Measurements from ENCODE around the gene ZNF200.

Gene ZNF200

DNA sequence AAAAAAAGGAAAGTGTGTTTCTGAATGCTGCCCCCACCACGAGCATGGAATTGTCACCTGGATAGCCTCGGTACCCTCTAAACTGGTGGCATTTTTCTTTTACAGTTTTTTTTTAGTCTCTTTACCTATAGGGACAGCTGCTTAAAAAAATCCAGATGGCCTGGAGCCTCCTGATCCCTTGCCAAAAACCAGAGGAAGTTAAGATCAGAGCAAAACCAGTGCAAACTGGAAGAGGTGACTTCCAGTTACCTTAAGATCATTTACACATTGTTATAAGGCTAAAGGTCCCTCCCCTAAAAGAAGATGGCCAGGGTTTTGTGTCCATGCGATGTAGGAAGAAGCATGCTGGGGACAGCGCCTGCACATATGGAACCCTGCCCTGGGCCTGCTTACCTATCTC lies 18.0 kb upstream of the ZNF200 start:
- no peak overlapping the region for H3K9ac ChIP-seq (ENCODE audit: low read depth in 1 of 2, low read length in 2 of 2)
- no peak overlapping the region for H3K4me3 ChIP-seq (ENCODE audit: low read length in 2 of 2)
- peaks cover 0 to 3% of the 10 kb centered on the region in 2 donors for H3K27me3 ChIP-seq (ENCODE audit: control insufficient read depth in 2 of 2, insufficient read depth in 2 of 2, low read length in 2 of 2)
- H3K36me3 ChIP-seq (ENCODE audit: control insufficient read depth in 2 of 2, insufficient read depth in 2 of 2, low read length in 2 of 2), result no peaks in the 10 kb centered on the region
- no peaks in the 10 kb centered on the region for H3K9me3 ChIP-seq (ENCODE audit: control insufficient read depth in 2 of 2, low read length in 2 of 2)
- H3K27ac ChIP-seq (ENCODE audit: low read depth in 2 of 2, low read length in 2 of 2), result no peak overlapping the region
- H3K4me1 ChIP-seq (ENCODE audit: control insufficient read depth in 2 of 2, insufficient read depth in 2 of 2, low read length in 2 of 2), result no peaks in the 10 kb centered on the region

GRCh38 chr16:3249451-3249850 lies 14.5 kb upstream of the ZNF200 start:
- no peaks in the 10 kb centered on the region for H3K27me3 ChIP-seq (ENCODE audit: control insufficient read depth in 2 of 2, insufficient read depth in 2 of 2, low read length in 2 of 2)

DNA sequence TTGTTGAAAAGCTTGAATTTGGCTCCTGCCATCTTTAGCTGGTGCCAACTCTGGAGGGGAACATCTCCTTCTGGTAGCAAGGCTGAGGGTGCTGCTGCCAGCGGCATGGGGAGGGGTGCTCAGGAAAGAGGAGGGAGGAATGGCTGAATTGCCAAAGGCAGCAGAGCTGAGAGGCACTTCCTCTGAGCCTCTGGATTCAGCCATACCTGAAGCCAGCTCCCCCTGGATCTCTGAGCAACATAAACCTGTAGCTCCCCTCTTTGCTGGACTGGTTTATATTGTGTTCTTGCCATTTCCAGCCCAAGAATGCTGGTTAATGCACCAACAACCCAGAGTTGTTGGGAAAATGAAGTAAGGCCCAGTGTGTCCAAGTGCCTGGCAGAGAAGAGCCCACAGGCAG lies 14.1 kb upstream of the ZNF200 start:
- Histone ChIP-seq H3K9ac (ENCODE audit: low read depth in 1 of 2, low read length in 2 of 2) (no peak overlapping the region), H3K4me3 (ENCODE audit: low read length in 2 of 2) (no peak overlapping the region), H3K36me3 (ENCODE audit: control insufficient read depth in 2 of 2, insufficient read depth in 2 of 2, low read length in 2 of 2) (no peaks in the 10 kb centered on the region), H3K27ac (ENCODE audit: low read depth in 2 of 2, low read length in 2 of 2) (no peak overlapping the region), H3K9me3 (ENCODE audit: control insufficient read depth in 2 of 2, low read length in 2 of 2) (no peaks in the 10 kb centered on the region), H3K27me3 (ENCODE audit: control insufficient read depth in 2 of 2, insufficient read depth in 2 of 2, low read length in 2 of 2) (no peaks in the 10 kb centered on the region), H3K4me1 (ENCODE audit: control insufficient read depth in 2 of 2, insufficient read depth in 2 of 2, low read length in 2 of 2) (no peaks in the 10 kb centered on the region)

More at GRCh38 chr16:3249451-3249850, 14.5 kb upstream of the ZNF200 start:
- Histone ChIP-seq H3K27ac (ENCODE audit: low read depth in 2 of 2, low read length in 2 of 2) (no peak overlapping the region), H3K36me3 (ENCODE audit: control insufficient read depth in 2 of 2, insufficient read depth in 2 of 2, low read length in 2 of 2) (no peaks in the 10 kb centered on the region), H3K4me1 (ENCODE audit: control insufficient read depth in 2 of 2, insufficient read depth in 2 of 2, low read length in 2 of 2) (no peaks in the 10 kb centered on the region), H3K9ac (ENCODE audit: low read depth in 1 of 2, low read length in 2 of 2) (no peak overlapping the region), H3K9me3 (ENCODE audit: control insufficient read depth in 2 of 2, low read length in 2 of 2) (no peaks in the 10 kb centered on the region), H3K4me3 (ENCODE audit: low read length in 2 of 2) (no peak overlapping the region)

GRCh38 chr16:3248596-3248995 lies 13.6 kb upstream of the ZNF200 start:
- H3K9me3 ChIP-seq (ENCODE audit: control insufficient read depth in 2 of 2, low read length in 2 of 2), result no peaks in the 10 kb centered on the region
- no peak overlapping the region for H3K4me3 ChIP-seq (ENCODE audit: low read length in 2 of 2)
- no peaks in the 10 kb centered on the region for H3K36me3 ChIP-seq (ENCODE audit: control insufficient read depth in 2 of 2, insufficient read depth in 2 of 2, low read length in 2 of 2)
- H3K27me3 ChIP-seq (ENCODE audit: control insufficient read depth in 2 of 2, insufficient read depth in 2 of 2, low read length in 2 of 2), result no peaks in the 10 kb centered on the region
- H3K9ac ChIP-seq (ENCODE audit: low read depth in 1 of 2, low read length in 2 of 2), result no peak overlapping the region
- no peak overlapping the region for H3K27ac ChIP-seq (ENCODE audit: low read depth in 2 of 2, low read length in 2 of 2)
- H3K4me1 ChIP-seq (ENCODE audit: control insufficient read depth in 2 of 2, insufficient read depth in 2 of 2, low read length in 2 of 2), result no peaks in the 10 kb centered on the region

GRCh38 chr16:3246876-3247275 lies 11.9 kb upstream of the ZNF200 start:
- H3K27ac ChIP-seq (ENCODE audit: low read depth in 2 of 2, low read length in 2 of 2), result no peak overlapping the region
- no peaks in the 10 kb centered on the region for H3K36me3 ChIP-seq (ENCODE audit: control insufficient read depth in 2 of 2, insufficient read depth in 2 of 2, low read length in 2 of 2)
- H3K27me3 ChIP-seq (ENCODE audit: control insufficient read depth in 2 of 2, insufficient read depth in 2 of 2, low read length in 2 of 2), result no peaks in the 10 kb centered on the region
- H3K9me3 ChIP-seq (ENCODE audit: control insufficient read depth in 2 of 2, low read length in 2 of 2), result no peaks in the 10 kb centered on the region
- H3K4me3 ChIP-seq (ENCODE audit: low read length in 2 of 2), result no peak overlapping the region
- H3K4me1 ChIP-seq (ENCODE audit: control insufficient read depth in 2 of 2, insufficient read depth in 2 of 2, low read length in 2 of 2), result no peaks in the 10 kb centered on the region
- no peak overlapping the region for H3K9ac ChIP-seq (ENCODE audit: low read depth in 1 of 2, low read length in 2 of 2)

GRCh38 chr16:3246002-3246401 lies 11.0 kb upstream of the ZNF200 start:
- H3K9ac ChIP-seq (ENCODE audit: low read depth in 1 of 2, low read length in 2 of 2), result no peak overlapping the region
- no peaks in the 10 kb centered on the region for H3K4me1 ChIP-seq (ENCODE audit: control insufficient read depth in 2 of 2, insufficient read depth in 2 of 2, low read length in 2 of 2)
- no peaks in the 10 kb centered on the region for H3K27me3 ChIP-seq (ENCODE audit: control insufficient read depth in 2 of 2, insufficient read depth in 2 of 2, low read length in 2 of 2)
- no peaks in the 10 kb centered on the region for H3K9me3 ChIP-seq (ENCODE audit: control insufficient read depth in 2 of 2, low read length in 2 of 2)
- no peak overlapping the region for H3K27ac ChIP-seq (ENCODE audit: low read depth in 2 of 2, low read length in 2 of 2)
- no peak overlapping the region for H3K4me3 ChIP-seq (ENCODE audit: low read length in 2 of 2)
- H3K36me3 ChIP-seq (ENCODE audit: control insufficient read depth in 2 of 2, insufficient read depth in 2 of 2, low read length in 2 of 2), result no peaks in the 10 kb centered on the region

GRCh38 chr16:3243882-3244281 lies 8.9 kb upstream of the ZNF200 start:
- no peaks in the 10 kb centered on the region for H3K4me1 ChIP-seq (ENCODE audit: control insufficient read depth in 2 of 2, insufficient read depth in 2 of 2, low read length in 2 of 2)
- no peaks in the 10 kb centered on the region for H3K9me3 ChIP-seq (ENCODE audit: control insufficient read depth in 2 of 2, low read length in 2 of 2)
- H3K9ac ChIP-seq (ENCODE audit: low read depth in 1 of 2, low read length in 2 of 2), result no peak overlapping the region
- H3K27ac ChIP-seq (ENCODE audit: low read depth in 2 of 2, low read length in 2 of 2), result no peak overlapping the region
- no peaks in the 10 kb centered on the region for H3K36me3 ChIP-seq (ENCODE audit: control insufficient read depth in 2 of 2, insufficient read depth in 2 of 2, low read length in 2 of 2)
- H3K27me3 ChIP-seq (ENCODE audit: control insufficient read depth in 2 of 2, insufficient read depth in 2 of 2, low read length in 2 of 2), result no peaks in the 10 kb centered on the region
- no peak overlapping the region for H3K4me3 ChIP-seq (ENCODE audit: low read length in 2 of 2)

GRCh38 chr16:3242709-3243108 lies 7.8 kb upstream of the ZNF200 start:
- H3K36me3 ChIP-seq (ENCODE audit: control insufficient read depth in 2 of 2, insufficient read depth in 2 of 2, low read length in 2 of 2), result no peaks in the 10 kb centered on the region
- H3K4me1 ChIP-seq (ENCODE audit: control insufficient read depth in 2 of 2, insufficient read depth in 2 of 2, low read length in 2 of 2), result no peaks in the 10 kb centered on the region
- H3K9ac ChIP-seq (ENCODE audit: low read depth in 1 of 2, low read length in 2 of 2), result no peak overlapping the region
- no peaks in the 10 kb centered on the region for H3K9me3 ChIP-seq (ENCODE audit: control insufficient read depth in 2 of 2, low read length in 2 of 2)
- no peak overlapping the region for H3K4me3 ChIP-seq (ENCODE audit: low read length in 2 of 2)
- H3K27me3 ChIP-seq (ENCODE audit: control insufficient read depth in 2 of 2, insufficient read depth in 2 of 2, low read length in 2 of 2), result no peaks in the 10 kb centered on the region
- H3K27ac ChIP-seq (ENCODE audit: low read depth in 2 of 2, low read length in 2 of 2), result no peak overlapping the region

DNA sequence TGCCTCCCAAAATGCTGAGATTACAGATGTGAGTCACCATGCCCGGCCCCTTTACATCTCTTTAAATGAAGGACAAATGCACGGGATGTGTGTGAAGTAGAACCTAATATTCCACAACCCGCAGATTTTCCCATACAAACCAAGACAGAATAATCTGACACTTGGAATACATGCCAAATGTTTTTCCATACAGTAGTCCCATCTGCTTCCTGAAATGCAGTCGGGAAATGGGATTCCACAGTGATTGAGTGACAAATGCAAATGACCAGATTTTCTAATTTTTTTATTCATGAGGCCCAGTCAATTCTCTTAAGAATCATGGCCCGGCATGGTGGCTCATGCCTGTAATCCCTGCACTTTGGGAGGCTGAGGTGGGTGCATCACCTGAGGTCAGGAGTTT lies 6.8 kb upstream of the ZNF200 start:
- H3K4me1 ChIP-seq (ENCODE audit: control insufficient read depth in 2 of 2, insufficient read depth in 2 of 2, low read length in 2 of 2), result no peaks in the 10 kb centered on the region
- no peak overlapping the region for H3K4me3 ChIP-seq (ENCODE audit: low read length in 2 of 2)
- no peaks in the 10 kb centered on the region for H3K36me3 ChIP-seq (ENCODE audit: control insufficient read depth in 2 of 2, insufficient read depth in 2 of 2, low read length in 2 of 2)
- H3K9me3 ChIP-seq (ENCODE audit: control insufficient read depth in 2 of 2, low read length in 2 of 2), result no peaks in the 10 kb centered on the region
- H3K27ac ChIP-seq (ENCODE audit: low read depth in 2 of 2, low read length in 2 of 2), result no peak overlapping the region
- H3K9ac ChIP-seq (ENCODE audit: low read depth in 1 of 2, low read length in 2 of 2), result no peak overlapping the region
- H3K27me3 ChIP-seq (ENCODE audit: control insufficient read depth in 2 of 2, insufficient read depth in 2 of 2, low read length in 2 of 2), result no peaks in the 10 kb centered on the region

DNA sequence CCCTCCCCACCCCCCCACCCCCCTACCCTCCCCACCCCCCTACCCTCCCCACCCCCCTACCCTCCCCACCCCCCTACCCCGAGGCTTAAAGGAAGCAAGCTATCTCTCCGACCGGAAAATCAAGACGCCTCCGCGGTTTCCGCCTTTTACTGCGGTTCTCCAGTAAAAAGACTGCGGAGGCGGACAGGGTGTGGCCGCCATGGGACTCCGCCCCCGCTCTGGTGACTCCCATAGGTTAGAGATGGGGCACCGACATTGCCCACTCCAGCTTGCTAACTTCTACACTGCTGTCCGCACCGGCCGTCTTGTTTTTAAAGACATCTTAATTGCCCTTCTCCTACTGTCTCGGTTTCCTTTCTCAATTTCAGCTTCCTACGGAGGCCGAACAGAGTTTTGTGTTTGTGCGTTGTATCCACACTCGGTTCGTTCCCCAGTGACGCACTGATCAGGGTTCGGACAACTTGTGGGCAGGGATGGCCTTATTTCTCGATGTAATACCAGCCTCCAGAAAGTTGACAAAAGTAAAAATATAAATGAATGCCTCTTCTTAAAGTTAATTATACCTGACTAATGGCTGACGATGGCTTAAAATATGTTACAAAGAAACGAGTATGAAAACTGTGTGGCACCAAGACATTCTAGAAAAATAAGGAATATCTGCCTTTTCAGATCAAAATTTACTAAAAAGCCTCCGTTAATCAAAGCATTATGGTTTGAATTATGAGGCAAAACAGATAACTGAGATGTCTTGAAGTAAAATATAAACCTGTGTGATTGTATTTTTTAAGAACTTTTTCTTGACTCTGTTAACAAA lies 1.1 kb upstream of the ZNF200 start:
- Histone ChIP-seq H3K27ac (ENCODE audit: low read depth in 2 of 2, low read length in 2 of 2) (no peak overlapping the region), H3K27me3 (ENCODE audit: control insufficient read depth in 2 of 2, insufficient read depth in 2 of 2, low read length in 2 of 2) (no peaks in the 10 kb centered on the region), H3K4me3 (ENCODE audit: low read length in 2 of 2) (no peak overlapping the region), H3K9ac (ENCODE audit: low read depth in 1 of 2, low read length in 2 of 2) (no peak overlapping the region), H3K4me1 (ENCODE audit: control insufficient read depth in 2 of 2, insufficient read depth in 2 of 2, low read length in 2 of 2) (peaks cover 9% of the 10 kb centered on the region in 2 donors), H3K9me3 (ENCODE audit: control insufficient read depth in 2 of 2, low read length in 2 of 2) (peaks cover 0 to under 1% of the 10 kb centered on the region in 2 donors), H3K36me3 (ENCODE audit: control insufficient read depth in 2 of 2, insufficient read depth in 2 of 2, low read length in 2 of 2) (peaks cover 18% of the 10 kb centered on the region in 2 donors)

All from mucosa of rectum (tissue), 2 donors.